ELF-1 (cell line): ENCODE results near the gene RASA3.
"Not testable (repeated sequence)": the region's sequence is repeated elsewhere in the genome, so short reads cannot be mapped to it uniquely, and the experiment has no call there.

ENCODE experiments used
- DNase-seq: peaks from one replicate; pipeline ENCODE4 v3.0.0-alpha.2; 2016; ENCODE audit warnings: low read depth, low spot score

RASA3 gene, protein sequence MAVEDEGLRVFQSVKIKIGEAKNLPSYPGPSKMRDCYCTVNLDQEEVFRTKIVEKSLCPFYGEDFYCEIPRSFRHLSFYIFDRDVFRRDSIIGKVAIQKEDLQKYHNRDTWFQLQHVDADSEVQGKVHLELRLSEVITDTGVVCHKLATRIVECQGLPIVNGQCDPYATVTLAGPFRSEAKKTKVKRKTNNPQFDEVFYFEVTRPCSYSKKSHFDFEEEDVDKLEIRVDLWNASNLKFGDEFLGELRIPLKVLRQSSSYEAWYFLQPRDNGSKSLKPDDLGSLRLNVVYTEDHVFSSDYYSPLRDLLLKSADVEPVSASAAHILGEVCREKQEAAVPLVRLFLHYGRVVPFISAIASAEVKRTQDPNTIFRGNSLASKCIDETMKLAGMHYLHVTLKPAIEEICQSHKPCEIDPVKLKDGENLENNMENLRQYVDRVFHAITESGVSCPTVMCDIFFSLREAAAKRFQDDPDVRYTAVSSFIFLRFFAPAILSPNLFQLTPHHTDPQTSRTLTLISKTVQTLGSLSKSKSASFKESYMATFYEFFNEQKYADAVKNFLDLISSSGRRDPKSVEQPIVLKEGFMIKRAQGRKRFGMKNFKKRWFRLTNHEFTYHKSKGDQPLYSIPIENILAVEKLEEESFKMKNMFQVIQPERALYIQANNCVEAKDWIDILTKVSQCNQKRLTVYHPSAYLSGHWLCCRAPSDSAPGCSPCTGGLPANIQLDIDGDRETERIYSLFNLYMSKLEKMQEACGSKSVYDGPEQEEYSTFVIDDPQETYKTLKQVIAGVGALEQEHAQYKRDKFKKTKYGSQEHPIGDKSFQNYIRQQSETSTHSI

DNA sequence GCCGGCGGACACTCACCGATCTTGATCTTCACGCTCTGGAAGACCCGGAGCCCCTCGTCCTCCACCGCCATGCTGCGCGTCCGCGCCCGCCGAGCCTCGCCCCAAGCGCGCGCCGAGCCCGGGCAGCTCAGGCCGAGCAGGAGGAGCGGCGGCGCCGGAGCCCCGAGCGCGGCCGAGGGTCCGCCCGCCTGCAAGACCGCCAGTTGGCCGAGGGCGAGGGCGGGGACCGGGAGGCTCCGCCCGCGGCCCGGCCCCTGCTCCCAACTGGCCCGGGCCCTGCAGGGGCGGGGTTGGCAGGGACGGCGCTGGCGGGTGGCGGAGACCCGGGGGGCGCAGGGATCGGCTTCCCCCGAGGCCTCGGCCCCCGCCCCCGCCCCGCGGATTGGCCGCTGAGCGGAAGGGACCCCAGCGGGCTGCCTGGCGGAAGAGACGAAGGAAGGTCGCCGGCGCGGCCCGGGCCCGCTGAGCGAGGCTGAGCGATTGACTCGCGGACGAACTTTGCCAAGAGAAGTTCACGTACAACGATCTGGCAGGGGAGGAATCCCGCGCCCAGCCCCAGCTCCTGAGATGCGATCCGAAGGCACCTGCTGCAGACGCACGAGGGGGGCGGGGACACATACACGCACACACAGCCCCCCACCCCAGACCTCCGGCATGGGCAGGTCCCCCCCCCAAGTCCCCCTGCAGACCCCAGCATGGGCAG lies at the start of gene RASA3:
Gene RASA3, minus strand, starts transcription at position 205 of the 703 bp plus-strand sequence. Its CDS starts 134 bp downstream, at position 71.
- DNase-seq: peak; percentile 74

DNA sequence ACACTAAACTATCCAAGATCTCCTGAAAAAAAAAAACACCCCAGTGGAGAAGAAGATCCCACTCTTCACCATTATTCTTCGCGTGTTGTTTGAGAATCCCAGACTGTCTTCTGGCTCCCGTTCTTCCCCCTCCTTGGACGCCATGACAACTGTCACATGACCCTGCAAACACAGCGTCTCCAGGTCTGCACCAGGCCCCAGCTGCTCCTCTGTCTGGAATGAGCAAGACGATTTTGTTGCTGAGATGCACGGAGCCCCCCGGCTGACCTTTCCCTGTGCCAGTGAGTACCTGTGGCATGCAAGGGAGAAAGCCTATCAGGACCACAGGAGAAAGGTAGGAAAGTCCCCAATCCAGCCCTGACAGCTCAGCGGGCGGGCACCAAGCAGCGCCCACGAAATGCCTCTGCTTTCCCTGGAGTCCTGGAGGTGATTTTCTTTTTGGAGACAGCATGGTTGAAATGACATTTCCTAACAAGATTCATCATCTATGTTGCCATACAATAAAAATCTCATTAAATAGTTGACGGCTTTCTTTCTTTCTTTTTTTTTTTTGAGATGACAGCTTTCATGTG lies 46.8 kb upstream of the RASA3 start, which contains the start of gene CFAP97D2:
Gene CFAP97D2, plus strand, starts transcription at position 171 of the 572 bp plus-strand sequence. Its CDS starts 74 bp downstream, at position 245.
- no peak for DNase-seq

DNA sequence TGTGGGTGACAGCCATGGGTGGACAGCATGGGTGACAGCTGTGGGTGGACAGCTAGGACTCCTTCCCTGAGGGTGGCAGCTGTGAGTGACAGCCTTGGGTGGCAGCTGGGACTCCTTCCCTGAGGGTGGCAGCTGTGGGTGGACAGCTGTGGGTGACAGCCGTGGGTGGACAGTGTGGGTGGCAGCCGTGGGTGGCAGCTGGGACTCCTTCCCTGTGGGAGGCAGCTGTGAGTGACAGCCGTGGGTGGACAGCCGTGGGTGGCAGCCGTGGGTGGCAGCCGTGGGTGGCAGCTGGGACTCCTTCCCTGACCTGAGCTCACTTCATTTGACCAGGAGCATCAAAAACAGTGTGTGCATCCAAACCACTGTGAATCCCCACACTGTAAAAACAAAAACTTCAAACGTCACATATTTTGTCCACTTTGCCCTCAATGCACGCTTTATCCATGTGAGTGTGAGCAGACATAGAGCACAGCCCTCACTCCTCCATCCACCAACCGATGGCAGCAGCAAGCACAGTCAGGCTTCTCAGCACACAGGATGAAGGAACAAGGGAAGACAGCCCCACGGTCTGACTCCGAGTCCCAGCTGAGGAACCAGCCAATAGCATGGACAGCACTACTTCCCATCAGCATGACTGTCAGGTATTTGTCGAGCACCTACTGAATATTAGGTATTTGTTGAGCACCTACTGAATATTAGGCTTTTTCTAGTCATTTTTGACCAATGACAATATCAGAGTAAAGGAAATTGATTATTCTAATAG lies 45.0 kb upstream of the RASA3 start:
- DNase-seq: no peak

- not testable (repeated sequence) for DNase-seq
These were observed 44.0 kb upstream of the RASA3 start for GRCh38 chr13:114176359-114176902.

DNA sequence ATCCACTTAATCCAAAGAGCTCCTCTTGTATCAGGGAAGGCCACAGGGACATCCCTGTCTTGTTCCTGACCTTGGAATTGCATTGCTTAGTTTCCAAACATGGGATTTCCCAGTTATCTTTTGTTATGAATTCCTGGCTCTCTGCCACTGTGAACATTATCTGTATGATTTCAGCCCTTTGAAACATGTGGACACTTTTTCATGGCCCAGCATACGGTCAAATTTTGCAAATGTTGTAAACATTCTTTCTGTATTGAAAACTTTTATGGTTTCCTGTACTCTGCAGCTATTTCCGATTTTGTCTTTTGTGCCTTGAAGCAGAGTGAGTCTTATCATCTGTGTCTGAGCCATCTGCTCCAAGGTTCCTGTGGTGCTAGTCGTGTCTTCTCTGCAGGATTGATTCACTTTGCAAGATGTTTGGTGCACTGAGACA lies 42.1 kb upstream of the RASA3 start:
- DNase-seq: no peak

- no peak for DNase-seq
These were observed 41.3 kb upstream of the RASA3 start for GRCh38 chr13:114173745-114174144.

DNA sequence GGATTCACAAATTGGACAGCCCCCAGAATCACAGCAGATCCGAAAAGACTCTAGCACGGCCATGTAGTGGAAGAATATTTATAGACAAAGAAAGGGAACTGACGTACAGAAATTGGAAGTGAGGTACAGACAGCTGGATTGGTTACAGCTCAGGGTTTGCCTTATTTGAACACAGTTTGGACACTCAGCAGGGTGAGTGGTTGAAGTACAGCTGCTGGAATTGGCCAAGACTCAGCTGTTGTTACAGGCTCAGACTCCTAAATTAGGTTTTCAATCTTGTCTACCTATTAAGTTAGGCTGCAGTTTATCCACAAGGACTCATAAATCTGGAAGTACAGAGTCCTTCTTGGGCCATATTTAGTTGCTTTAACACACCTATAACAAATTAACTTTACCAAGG lies 40.8 kb upstream of the RASA3 start:
- DNase-seq: no peak

DNA sequence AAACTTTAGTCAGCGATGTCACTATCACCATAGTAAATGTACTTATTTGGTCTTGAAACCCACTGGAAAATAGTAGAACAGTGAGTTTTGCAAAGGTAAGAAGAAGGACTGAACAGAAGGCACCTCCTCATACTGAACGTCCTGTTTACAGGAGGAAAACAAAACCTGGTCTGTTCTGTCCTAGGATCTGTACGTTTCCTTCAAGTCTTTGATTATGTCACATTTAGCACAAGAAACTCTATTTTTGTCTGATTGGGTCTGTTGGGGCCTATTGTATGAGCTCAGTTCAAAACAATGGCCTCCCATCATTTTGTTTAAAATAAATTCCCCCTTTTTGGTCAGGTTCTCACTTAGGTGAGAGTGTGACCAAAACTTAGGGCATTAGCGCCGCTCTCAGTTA lies 35.5 kb upstream of the RASA3 start:
- no peak for DNase-seq

DNA sequence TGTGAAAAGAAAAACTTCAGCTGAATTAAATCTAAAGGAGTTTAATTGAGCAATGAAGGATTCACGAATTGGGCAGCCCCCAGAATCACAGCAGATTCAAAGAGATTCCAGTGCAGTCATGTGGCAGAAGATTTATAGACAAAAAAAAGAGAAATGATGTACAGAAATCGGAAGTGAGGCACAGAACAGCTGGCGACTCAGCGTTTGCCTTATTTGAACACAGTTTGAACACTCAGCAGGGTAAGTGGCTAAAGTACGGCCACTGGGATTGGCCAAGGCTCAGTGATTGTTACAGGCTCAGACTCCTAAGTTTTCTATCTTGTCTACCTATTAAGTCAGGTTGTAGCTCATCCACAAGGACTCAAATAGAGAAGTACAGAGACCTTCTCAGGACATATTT lies 35.0 kb upstream of the RASA3 start:
- DNase-seq: no peak

DNA sequence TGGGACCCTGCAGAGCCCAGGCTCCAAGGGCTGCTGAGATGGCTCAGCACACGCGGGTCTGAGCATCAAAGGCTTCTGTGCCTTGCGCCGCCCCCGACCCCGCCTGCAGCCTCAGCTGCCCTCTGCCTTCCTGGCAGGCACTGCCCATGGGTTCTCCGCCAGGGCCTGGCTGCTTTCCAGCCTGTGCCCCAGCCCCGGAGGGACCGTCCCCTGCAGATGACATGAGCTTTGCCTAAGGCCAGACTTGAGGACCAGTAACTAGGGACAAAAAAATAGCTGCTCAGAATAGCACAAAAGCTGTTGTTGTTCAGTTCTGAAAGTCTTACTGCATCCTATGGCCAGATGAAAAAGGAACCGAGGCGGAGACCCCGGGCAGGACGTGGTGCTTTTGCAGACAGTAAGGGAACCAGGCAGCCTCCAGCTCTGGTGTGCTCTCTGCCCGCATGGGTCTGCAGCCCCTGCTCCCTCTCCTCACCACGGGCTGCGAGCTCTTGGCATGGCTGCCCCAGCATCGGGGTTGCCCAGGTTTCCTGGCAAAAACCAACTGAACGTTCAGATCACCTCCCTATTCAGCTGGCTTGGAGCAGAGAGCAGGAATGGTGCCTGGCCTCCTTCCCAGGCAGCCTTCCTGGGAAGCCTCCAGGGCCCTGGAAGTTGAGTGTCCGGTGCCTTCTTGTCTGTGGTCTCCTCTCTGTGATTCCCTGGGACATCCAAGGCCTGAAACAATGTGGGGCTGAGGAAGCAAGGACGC lies 34.1 kb upstream of the RASA3 start:
- no peak for DNase-seq

DNA sequence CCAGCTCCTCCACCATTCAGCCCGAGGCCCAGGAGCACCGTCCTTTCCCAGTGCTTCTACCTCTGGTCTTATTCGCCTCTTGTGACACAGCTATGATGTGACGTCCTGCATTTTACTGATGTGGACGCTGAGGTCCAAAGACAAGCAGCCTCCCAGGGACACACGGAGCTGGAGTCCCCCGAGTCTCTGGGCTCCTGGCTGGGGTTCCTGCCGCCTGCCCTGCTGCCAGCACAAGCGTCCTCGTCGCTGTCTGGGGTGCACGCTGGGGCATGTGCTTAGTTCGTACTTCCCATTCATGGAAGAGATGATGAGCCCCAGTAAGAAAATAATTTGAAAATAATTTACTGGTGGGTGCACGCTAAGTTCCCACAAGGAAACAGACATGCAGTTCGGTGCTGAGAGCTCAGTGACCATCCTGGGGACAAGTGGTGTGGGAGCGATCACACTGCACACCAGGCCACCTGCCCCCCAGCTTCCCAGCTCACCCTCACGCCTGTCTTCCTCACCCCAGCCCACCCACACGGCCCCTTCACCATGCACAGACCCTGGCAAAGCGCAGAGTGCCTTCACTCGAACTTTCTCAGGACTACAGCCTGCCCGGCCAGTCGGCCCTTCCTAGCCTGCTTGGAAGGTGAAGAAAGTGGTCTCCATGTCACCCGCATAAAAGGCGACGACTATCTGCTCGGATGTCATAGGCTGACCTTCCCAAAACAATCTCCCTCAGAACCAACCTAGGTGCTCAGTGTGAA lies 32.4 kb upstream of the RASA3 start:
- no peak for DNase-seq

- DNase-seq: no peak
These were observed 31.6 kb upstream of the RASA3 start for GRCh38 chr13:114164053-114164452.

DNA sequence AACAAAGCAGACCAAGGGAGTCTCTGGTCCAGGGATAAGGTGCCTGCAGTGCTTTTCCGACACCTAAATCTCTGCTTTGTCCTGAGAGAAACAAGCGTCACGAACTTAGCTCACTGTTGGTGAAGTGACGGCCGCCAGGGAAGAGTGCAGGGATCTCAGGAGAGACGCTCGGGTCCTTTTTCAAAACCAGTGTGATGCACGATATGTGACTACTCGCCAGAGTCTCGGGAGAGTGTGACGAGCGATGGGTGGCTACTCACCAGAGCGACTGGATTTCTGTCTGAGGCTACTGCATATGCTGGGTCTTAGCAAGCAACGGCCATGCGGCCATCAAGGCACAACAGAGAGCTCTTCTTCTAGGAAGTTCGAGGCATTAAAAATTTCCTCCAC lies 30.1 kb upstream of the RASA3 start:
- DNase-seq: no peak

DNA sequence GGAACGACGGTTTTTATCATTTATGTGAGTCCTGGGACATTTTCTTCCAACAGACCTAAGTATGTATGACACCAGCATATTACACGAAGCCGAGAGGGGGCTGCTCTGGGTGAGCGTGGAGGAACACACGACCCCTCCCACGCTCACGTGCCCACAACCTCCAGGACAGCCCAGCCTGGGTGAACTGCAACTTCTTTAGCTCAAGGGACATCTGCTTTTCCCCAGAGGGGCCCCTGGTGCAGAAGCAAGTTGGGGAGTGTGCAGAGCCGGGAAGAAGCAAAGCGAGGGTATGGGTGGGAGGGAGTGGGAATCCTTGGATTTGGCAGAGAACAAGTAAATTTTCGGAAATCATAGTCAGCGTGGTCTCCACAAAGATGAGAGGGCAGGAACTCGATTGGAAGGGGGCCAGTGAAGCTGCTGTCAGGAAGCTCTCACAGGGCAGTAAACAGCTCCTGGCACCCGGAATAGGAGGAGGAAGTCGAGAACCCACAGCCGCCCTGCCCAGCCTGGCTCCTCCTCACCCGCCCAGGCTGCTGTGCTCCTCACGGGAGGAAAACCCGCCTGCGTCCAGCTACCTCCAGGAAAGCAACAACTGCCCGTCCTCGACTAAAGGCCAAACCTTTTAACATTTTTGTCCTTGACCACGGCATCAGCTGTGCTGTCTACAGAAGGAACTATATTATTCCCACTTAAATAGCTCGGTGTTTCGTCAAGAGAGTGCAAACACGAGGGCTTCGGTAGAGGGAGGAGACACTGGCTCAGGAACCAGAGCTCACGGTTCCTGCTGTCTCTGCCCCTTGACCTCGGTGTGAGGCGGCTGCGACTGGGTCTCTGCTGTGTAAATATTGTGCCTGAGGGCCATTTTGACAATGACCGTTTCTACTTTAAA lies 29.5 kb upstream of the RASA3 start:
- peak; percentile 43 for DNase-seq

GRCh38 chr13:114161028-114161556 lies 28.7 kb upstream of the RASA3 start:
- DNase-seq: no peak

DNA sequence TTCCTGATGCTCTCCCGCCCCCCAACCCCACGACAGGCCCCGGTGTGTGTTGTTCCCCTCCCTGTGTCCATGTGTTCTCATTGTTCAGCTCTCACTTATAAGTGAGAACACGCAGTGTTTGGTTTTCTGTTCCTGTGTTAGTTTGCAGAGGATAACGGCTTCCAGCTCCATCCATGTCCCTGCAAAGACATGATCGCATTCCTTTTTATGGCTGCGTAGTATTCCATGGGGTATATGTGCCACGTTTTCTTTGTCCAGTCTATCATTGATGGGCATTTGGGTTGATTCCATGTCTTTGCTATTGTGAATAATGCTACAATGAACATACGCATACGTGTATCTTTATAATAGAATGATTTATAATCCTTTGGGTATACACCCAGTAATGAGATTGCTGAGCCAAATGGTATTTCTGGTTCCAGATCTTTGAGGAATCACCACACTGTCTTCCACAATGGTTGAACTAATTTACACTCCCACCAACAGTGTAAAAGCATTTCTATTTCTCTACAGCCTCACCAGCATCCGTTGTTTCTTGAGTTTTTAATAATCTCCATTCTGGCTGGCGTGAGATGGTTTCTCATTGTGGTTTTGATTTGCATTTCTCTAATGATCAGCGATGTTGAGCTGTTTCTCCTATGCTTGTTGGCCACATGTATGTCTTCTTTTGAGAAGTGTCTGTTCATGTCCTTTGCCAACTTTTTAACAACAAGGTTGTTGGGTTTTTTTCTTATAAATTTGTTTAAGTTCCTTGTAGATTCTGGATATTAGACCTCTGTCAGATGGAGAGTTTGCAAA lies 26.6 kb upstream of the RASA3 start:
- DNase-seq: not testable (repeated sequence)
